Right lobe of liver (tissue), 6 donors: ENCODE data around the gene TIAM2. TPM values are rescaled to one million over a fixed set of nuclear protein-coding genes. Genes with fewer than 3 reads are reported as not detected.
A peak's percentile ranks its signal among the peaks of the same experiment; 100 is the strongest.
"Not testable (repeated sequence)": the region's sequence is repeated elsewhere in the genome, so short reads cannot be mapped to it uniquely, and the experiment has no call there.

ENCODE experiments used
- ATAC-seq, 4 donors: fragments of 200-7000 bp; cut with Tn5 transposase; one replicate each; pipeline ENCODE4 v1.9.1; 2020; ENCODE audit warnings: mild to moderate bottlenecking in 4 of 4, moderate library complexity in 4 of 4
- DNase-seq, 3 donors: peaks; one replicate each; pipeline ENCODE4 v3.0.0-alpha.2; 2020
- H3K27ac ChIP-seq, 3 donors: fragments of 200-600 bp; one replicate each; pipeline ENCODE4 v1.8.0; 2022
- H3K27me3 ChIP-seq, 2 donors: fragments of 200-600 bp; one replicate each; pipeline ENCODE4 v1.8.0; 2022
- H3K36me3 ChIP-seq, 4 donors: fragments of 200-600 bp; sonication (generic) in 1 of 4; one replicate each; pipeline versions ENCODE4 v1.5.1 to v1.8.0; 2017 to 2022; ENCODE audit warnings: control low read depth in 1 of 4
- H3K4me1 ChIP-seq, 4 donors: fragments of 200-600 bp; sonication (generic) in 1 of 4; one replicate each; pipeline versions ENCODE4 v1.5.1 to v1.8.0; 2017 to 2022; ENCODE audit warnings: control low read depth in 1 of 4
- H3K4me3 ChIP-seq, 3 donors: fragments of 200-600 bp; one replicate each; pipeline ENCODE4 v1.8.0; 2022
- H3K9me3 ChIP-seq, 4 donors: fragments of 200-600 bp; sonication (generic) in 1 of 4; one replicate each; pipeline versions ENCODE4 v1.5.1 to v1.8.0; 2017 to 2022; ENCODE audit warnings: control low read depth in 1 of 4
- POLR2A ChIP-seq: fragments of 450-650 bp; IDR thresholded peaks from one replicate; pipeline ENCODE4 v1.6.1; 2017; ENCODE audit warnings: antibody characterized with exemption, mild to moderate bottlenecking
- WGBS: methylation state at CpG from one replicate; pipeline ENCODE4 v1.1.6; 2018; ENCODE audit warnings: low coverage, low lambda C conversion rate; ENCODE audit not compliant: insufficient coverage; ENCODE audit errors: missing lambda C conversion rate; 5-methylcytosine and 5-hydroxymethylcytosine counted together
- intact Hi-C, 2 donors: fragments of 100-400 bp; cut with DNase I; formaldehyde crosslinking; loops; one replicate each; pipeline versions ENCODE4 v1.11.2 to v1.14.1; 2022
- total RNA-seq, 6 experiments: library from RNA; depleted of rRNA in 2 of 6; stranded (reverse); fragments of >200 nt in 2 of 6; fragmentation: NEBNext Ultra II Directional in 3 of 6; extraction: Animal tissue kit (Norgen Biotek cat#: 25700) in 3 of 6; gene quantifications; one replicate each; pipeline versions ENCODE4 v1.1.0 to v1.2.4, GENCODE V29; 2016 to 2023
- TF ChIP-seq, protein P1 (sequence below), 4 donors: fragments of 200-600 bp in 3 of 4; fragments of 450-650 bp in 1 of 4; IDR thresholded peaks; one replicate each; pipeline versions ENCODE4 v1.5.1 to v1.8.0; 2016 to 2022; ENCODE audit warnings: antibody characterized with exemption in 4 of 4, mild to moderate bottlenecking in 2 of 4
- donor health status: DM: no; HTN: yes; CAD: no.
- donor health status: DM: no; HTN: no; CAD: no.
- donor health status: DM: no; HTN: no; CAD: no.
- donor health status: DM: no; HTN: yes; CAD: no.
- donor health status: DM: no; HTN: yes; CAD: no.

Gene TIAM2
- total RNA-seq, 6 experiments from 2014 or later, result 1.3 to 4.4 (median 1.7) TPM

DNA sequence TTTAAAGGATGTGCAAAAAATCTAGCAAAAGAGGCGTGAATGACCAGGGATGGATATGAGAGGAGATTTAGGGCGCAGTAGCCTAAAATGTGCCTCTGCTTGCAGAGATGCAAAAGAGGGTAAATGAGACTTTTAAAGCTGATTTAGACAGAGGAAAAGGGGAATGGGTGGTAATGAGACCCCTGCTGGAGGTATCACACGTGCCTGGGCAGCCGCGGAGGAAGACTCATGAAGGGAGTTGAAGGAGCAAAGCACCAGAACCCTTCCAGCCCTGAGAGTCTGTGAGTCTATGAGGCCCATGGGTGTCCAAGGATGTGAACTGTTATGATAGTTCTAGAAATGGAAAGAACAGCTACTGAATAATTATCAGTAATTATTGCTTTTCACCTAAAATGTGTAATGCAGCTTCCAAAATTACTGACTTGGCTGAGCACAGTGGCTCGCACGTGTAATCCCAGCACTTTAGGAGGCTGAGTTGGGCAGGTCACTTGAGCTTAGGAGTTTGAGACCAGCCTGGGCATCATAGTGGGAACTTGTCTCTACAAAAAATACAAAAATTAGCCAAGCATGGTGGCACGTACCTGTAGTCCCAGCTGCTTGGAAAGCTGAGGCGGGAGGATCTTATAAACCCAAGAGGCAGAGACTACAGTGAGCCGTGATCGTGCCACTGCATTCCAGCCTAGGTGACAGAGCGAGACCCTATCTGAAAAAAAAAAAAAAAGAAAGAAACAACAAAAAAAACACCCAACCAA is 38.2 kb upstream of the TIAM2 start:
- TF ChIP-seq, protein P1, sequence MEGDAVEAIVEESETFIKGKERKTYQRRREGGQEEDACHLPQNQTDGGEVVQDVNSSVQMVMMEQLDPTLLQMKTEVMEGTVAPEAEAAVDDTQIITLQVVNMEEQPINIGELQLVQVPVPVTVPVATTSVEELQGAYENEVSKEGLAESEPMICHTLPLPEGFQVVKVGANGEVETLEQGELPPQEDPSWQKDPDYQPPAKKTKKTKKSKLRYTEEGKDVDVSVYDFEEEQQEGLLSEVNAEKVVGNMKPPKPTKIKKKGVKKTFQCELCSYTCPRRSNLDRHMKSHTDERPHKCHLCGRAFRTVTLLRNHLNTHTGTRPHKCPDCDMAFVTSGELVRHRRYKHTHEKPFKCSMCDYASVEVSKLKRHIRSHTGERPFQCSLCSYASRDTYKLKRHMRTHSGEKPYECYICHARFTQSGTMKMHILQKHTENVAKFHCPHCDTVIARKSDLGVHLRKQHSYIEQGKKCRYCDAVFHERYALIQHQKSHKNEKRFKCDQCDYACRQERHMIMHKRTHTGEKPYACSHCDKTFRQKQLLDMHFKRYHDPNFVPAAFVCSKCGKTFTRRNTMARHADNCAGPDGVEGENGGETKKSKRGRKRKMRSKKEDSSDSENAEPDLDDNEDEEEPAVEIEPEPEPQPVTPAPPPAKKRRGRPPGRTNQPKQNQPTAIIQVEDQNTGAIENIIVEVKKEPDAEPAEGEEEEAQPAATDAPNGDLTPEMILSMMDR (IDR thresholded peaks at IDR 0.05), result no peak
- no peak for TF ChIP-seq POLR2A
- 86% methylated on average over 12 of the region's 12 CpGs for WGBS
- H3K9me3 ChIP-seq, result no peaks in the 10 kb centered on the region
- no peak overlapping the region for H3K27ac ChIP-seq
- DNase-seq (no peak), ATAC-seq (no peak)
- H3K4me3 ChIP-seq, result no peak overlapping the region
- intact Hi-C loops, result no loop called here
- no peaks in the 10 kb centered on the region for H3K4me1 ChIP-seq
- H3K27me3 ChIP-seq, result no peaks in the 10 kb centered on the region
- no peaks in the 10 kb centered on the region for H3K36me3 ChIP-seq

DNA sequence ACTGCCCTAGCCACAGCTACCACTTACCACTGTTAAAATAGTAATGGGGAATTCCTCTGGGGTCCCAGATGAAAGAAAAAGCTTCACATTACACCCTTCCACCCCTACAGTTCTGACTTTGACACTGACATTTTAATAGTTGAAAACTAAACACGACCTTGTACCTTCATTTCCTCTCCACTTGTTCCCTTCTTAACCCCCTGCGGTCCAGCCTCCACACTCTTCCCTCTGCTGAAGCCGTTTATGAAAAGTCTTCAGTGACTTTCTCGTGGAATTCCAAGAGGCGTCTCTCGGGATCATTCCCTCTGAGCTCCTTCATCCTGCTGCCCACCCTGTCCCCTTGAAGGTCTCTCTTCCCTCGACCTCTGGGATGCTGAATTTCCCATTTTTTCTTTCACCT is 36.6 kb upstream of the TIAM2 start:
- intact Hi-C loops, result no loop called here
- no peak for DNase-seq
- TF ChIP-seq, protein P1 (IDR thresholded peaks at IDR 0.05), result no peak
- no peak for TF ChIP-seq POLR2A
- H3K4me3 ChIP-seq, result no peak overlapping the region
- H3K27ac ChIP-seq, result no peak overlapping the region
- ATAC-seq, result no peak
- H3K4me1 ChIP-seq, result no peaks in the 10 kb centered on the region
- no peaks in the 10 kb centered on the region for H3K27me3 ChIP-seq
- WGBS, result 69% methylated on average over 7 of the region's 7 CpGs
- no peaks in the 10 kb centered on the region for H3K9me3 ChIP-seq
- no peaks in the 10 kb centered on the region for H3K36me3 ChIP-seq

DNA sequence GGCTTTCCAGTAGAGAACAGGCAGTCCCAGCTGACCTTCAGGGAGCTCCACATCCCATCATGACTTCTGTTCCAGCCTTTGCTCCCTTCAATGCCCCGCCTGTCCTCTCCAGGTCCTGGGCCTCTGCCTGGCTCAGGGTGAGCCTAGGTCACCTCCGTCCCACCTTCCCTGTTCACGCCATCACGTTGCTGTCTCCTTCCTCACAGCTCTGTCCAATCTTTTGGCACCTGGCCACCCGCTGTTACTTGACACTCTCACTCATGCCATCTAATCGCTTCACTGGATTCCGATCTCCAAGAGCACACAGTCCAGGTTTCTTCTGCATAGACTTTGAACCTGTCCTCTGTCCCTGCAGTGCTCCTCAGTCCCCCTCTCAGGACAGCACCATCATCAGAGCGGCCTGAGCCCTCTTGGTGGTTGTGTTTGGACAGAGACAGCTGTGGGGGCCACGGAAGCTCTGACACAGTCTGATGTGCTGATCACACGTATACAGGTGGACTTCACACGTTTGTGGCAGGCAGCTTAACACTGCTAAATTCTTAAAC is 34.7 kb upstream of the TIAM2 start:
- ATAC-seq (no peak), DNase-seq (no peak)
- intact Hi-C loops, result no loop called here

DNA sequence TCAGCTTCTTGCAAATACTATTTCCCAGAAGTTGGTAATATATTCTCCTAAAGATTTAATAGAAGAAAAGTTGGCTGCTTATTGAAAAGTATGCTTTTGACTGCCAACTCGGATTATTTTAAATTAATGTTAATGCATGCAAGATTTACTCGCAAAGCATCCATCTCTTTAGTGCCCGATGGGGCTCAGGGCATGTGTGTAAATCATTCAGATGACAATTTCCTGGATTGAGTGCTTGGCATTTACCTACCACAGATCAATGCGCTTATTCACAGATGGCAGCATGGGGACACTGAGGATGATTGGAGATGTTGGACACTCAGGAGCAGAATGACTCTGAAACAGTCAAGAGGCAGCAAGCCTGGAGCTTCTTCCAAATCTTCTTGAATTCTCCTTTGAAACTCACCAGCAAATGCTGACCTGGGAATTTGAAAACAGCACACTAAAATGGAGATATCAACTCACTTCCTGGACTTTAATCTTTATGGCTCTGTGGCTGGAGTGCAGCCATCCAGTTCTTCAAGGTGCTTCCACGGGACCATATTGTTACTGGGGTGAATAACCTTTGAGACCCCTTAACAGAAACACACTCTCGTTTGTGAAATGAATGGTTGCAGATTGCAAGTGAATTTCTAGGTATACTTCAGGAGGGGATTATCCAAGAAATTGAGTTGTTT is 34.1 kb upstream of the TIAM2 start:
- 89% methylated on average over 4 of the region's 6 CpGs for WGBS
- no peak for TF ChIP-seq POLR2A
- Histone ChIP-seq H3K9me3 (no peaks in the 10 kb centered on the region), H3K27ac (no peak overlapping the region), H3K4me1 (no peaks in the 10 kb centered on the region), H3K27me3 (no peaks in the 10 kb centered on the region), H3K36me3 (no peaks in the 10 kb centered on the region), H3K4me3 (no peak overlapping the region)
- DNase-seq (no peak), ATAC-seq (no peak)
- intact Hi-C loops, result no loop called here

More for the DNA sequence above, 34.7 kb upstream of the TIAM2 start:
- no peaks in the 10 kb centered on the region for H3K27me3 ChIP-seq
- no peaks in the 10 kb centered on the region for H3K9me3 ChIP-seq
- H3K4me3 ChIP-seq, result no peak overlapping the region
- WGBS, result 88% methylated on average over 8 of the region's 11 CpGs
- TF ChIP-seq POLR2A, result no peak
- TF ChIP-seq, protein P1 (IDR thresholded peaks at IDR 0.05), result no peak
- H3K27ac ChIP-seq, result no peak overlapping the region
- no peaks in the 10 kb centered on the region for H3K4me1 ChIP-seq
- no peaks in the 10 kb centered on the region for H3K36me3 ChIP-seq

DNA sequence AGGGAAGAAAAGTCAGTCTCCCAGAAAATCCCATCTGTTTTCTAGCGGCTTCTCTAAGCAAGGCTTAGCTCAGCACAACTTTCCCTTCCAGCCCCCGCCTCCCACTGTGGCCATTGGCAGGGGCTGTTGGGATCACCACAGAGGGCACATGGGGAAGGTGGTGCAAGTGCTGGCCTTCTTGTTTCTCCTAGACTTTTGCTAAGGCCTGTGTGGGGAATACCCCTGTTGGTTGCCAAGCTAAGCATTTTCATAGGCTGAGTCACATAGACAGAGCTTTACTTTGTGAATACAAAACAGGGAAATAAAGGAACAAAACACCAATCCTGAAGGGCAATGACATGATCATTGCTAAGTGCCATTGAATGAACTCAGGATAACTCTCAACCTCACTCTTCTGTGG is 32.4 kb upstream of the TIAM2 start:
- DNase-seq (no peak), ATAC-seq (peak in 1 of 4 donors; percentile 61)
- Histone ChIP-seq H3K9me3 (no peaks in the 10 kb centered on the region), H3K27ac (no peak overlapping the region), H3K27me3 (no peaks in the 10 kb centered on the region), H3K4me3 (no peak overlapping the region), H3K36me3 (no peaks in the 10 kb centered on the region), H3K4me1 (no peaks in the 10 kb centered on the region)
- intact Hi-C loops, result no loop called here
- no peak for TF ChIP-seq POLR2A
- TF ChIP-seq, protein P1 (IDR thresholded peaks at IDR 0.05), result no peak
- 100% methylated on average over 2 of the region's 2 CpGs for WGBS

DNA sequence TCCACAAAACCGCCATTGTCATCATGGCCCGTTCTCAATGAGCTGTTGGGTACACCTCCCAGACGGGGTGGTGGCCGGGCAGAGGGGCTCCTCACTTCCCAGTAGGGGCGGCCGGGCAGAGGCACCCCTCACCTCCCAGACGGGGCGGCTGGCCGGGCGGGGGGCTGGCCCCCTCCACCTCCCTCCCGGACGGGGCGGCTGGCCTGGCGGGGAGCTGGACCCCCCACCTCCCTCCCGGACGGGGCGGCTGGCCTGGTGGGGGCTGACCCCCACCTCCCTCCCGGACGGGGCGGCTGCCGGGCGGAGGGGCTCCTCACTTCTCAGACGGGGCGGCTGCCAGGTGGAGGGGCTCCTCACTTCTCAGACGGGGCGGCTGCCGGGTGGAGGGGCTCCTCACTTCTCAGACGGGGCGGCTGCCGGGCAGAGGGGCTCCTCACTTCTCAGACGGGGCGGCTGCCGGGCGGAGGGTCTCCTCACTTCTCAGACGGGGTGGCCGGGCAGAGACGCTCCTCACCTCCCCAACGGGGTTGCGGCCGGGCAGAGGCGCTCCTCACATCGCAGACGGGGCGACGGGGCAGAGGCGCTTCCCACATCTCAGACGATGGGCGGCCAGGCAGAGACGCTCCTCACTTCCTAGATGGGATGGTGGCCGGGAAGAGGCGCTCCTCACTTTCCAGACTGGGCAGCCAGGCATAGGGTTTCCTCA is 28.9 kb upstream of the TIAM2 start:
- H3K27ac ChIP-seq, H3K36me3 ChIP-seq, H3K9me3 ChIP-seq, H3K4me3 ChIP-seq, ATAC-seq, intact Hi-C loops, H3K27me3 ChIP-seq, DNase-seq, H3K4me1 ChIP-seq: not testable (repeated sequence)
- 93% methylated on average over 11 of the region's 51 CpGs for WGBS
